ENCODE data around the gene PTPRK.

DNA sequence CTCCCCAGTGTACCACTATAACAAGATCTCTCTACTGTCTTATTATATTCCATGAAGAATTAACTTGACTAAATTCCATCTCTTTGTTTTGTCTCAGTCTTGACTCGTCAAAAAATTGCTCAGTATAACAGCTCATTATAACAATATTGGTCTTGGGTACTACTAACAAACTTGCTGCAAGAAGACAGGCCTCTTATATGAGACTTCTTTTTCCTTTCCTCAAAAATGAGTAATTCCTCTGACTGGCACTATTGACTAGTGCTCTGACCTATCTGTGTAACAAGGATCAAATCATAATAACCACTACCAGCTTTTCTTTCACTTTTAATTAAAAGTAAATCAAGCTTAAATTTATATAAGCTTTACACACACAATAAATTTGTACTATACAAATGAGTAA lies 528.3 kb downstream of the PTPRK start:
- TF ChIP-seq, protein P1, sequence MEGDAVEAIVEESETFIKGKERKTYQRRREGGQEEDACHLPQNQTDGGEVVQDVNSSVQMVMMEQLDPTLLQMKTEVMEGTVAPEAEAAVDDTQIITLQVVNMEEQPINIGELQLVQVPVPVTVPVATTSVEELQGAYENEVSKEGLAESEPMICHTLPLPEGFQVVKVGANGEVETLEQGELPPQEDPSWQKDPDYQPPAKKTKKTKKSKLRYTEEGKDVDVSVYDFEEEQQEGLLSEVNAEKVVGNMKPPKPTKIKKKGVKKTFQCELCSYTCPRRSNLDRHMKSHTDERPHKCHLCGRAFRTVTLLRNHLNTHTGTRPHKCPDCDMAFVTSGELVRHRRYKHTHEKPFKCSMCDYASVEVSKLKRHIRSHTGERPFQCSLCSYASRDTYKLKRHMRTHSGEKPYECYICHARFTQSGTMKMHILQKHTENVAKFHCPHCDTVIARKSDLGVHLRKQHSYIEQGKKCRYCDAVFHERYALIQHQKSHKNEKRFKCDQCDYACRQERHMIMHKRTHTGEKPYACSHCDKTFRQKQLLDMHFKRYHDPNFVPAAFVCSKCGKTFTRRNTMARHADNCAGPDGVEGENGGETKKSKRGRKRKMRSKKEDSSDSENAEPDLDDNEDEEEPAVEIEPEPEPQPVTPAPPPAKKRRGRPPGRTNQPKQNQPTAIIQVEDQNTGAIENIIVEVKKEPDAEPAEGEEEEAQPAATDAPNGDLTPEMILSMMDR (IDR thresholded peaks at IDR 0.05), result no peak
- no peak for TF ChIP-seq POLR2A (IDR thresholded peaks at IDR 0.05)
